Pulmonary artery endothelial cell (primary cell): ENCODE results near the gene HMGB1. TPM values are rescaled to one million over a fixed set of nuclear protein-coding genes. Genes with fewer than 3 reads are reported as not detected.
A peak's percentile ranks its signal among the peaks of the same experiment; 100 is the strongest.

ENCODE experiments used
- DNase-seq: peaks from one replicate; pipeline ENCODE4 v3.0.0-alpha.2; 2011; ENCODE audit warnings: low read depth, low spot score
- total RNA-seq: library from RNA; depleted of rRNA; stranded (reverse); fragments of >200 nt; gene quantifications from 2 replicates; pipeline ENCODE4 v1.2.3, GENCODE V29; 2014

The HMGB1 gene
- 453 and 574 TPM in 2 replicates for total RNA-seq

GRCh38 chr13:30465593-30466357 is at the start of gene HMGB1:
TSS of gene HMGB1 (minus strand) at chr13:30465936. CDS start at chr13:30463680, 2,256 bp downstream.
- DNase-seq, result peak; percentile 95

GRCh38 chr13:30510811-30511371 is 45.2 kb upstream of the HMGB1 start:
- DNase-seq, result no peak

GRCh38 chr13:30510091-30510490 is 44.4 kb upstream of the HMGB1 start:
- no peak for DNase-seq

- DNase-seq, result no peak
These were observed 43.7 kb upstream of the HMGB1 start for GRCh38 chr13:30509254-30510050.

- DNase-seq, result no peak
These were observed 38.3 kb upstream of the HMGB1 start for GRCh38 chr13:30504081-30504480.

GRCh38 chr13:30502237-30502636 is 36.5 kb upstream of the HMGB1 start:
- DNase-seq, result no peak

GRCh38 chr13:30499338-30499737 is 33.6 kb upstream of the HMGB1 start:
- DNase-seq, result no peak

- no peak for DNase-seq
These were observed 30.4 kb upstream of the HMGB1 start for GRCh38 chr13:30496147-30496546.

GRCh38 chr13:30495746-30496145 is 30.0 kb upstream of the HMGB1 start:
- DNase-seq, result no peak

GRCh38 chr13:30493658-30494381 is 28.1 kb upstream of the HMGB1 start:
- no peak for DNase-seq

- DNase-seq, result no peak
These were observed 21.3 kb upstream of the HMGB1 start for GRCh38 chr13:30487075-30487470.

- no peak for DNase-seq
These were observed 20.7 kb upstream of the HMGB1 start for GRCh38 chr13:30486230-30487074.

GRCh38 chr13:30481241-30481760 is 15.6 kb upstream of the HMGB1 start:
- no peak for DNase-seq

- no peak for DNase-seq
These were observed 14.7 kb upstream of the HMGB1 start for GRCh38 chr13:30480292-30480950.

- no peak for DNase-seq
These were observed 14.1 kb upstream of the HMGB1 start for GRCh38 chr13:30479883-30480219.

- DNase-seq, result no peak
These were observed 13.6 kb upstream of the HMGB1 start for GRCh38 chr13:30479154-30479882.

- no peak for DNase-seq
These were observed 11.8 kb upstream of the HMGB1 start for GRCh38 chr13:30477346-30478195.

GRCh38 chr13:30473675-30474074 is 7.9 kb upstream of the HMGB1 start:
- DNase-seq, result no peak
